Measurements from ENCODE around the gene VSTM2B. TPM values are rescaled to one million over a fixed set of nuclear protein-coding genes. Genes with fewer than 3 reads are reported as not detected.

The VSTM2B gene
- total RNA-seq, 1 experiment from 2014 or later, result not detected

DNA sequence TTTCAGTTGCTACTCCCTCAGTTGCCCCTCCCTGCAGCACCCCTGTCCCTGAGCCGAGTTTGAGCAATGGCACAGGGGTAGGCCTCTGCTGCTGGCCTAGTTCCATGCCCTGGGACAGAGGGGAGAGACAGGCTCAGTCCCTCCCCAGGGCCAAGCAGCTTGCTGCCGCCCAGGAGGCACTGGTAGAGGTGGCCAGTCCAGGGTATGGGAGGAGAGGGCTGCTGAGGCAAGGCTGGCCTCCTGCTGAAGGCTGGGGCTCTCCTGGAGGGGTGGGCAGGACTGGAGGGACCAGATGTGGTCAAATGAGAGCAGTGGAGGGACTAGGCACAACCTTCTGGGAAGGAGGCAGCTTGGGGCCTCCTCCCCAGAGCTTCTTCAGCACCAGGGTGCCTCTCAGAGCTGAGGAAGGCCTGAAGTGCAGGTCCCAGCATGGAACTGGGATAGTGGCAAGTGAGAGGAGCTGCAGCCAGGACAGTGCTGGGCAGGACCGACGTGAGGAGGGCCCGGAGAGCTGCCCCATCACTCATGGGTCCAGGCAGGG lies 29.8 kb upstream of the VSTM2B start:
- Histone ChIP-seq H3K4me3 (no peak overlapping the region), H2AFZ (no peak overlapping the region), H3K4me1 (replicated peaks; ENCODE audit: insufficient read depth) (no peaks in the 10 kb centered on the region), H3K27ac (no peak overlapping the region), H3K4me2 (no peak overlapping the region), H3K27me3 (ENCODE audit: insufficient read depth, low read depth) (peaks cover 90% of the 10 kb centered on the region), H4K20me1 (ENCODE audit: insufficient read depth) (no peaks in the 10 kb centered on the region), H3F3A (ENCODE audit: insufficient read depth, low read depth) (no peaks in the 10 kb centered on the region), H3K36me3 (ENCODE audit: low read depth) (no peaks in the 10 kb centered on the region), H3K79me2 (ENCODE audit: low read depth) (no peaks in the 10 kb centered on the region), H3K9me2 (ENCODE audit: insufficient read depth) (no peaks in the 10 kb centered on the region), H3K9me3 (ENCODE audit: insufficient read depth, low read depth) (no peaks in the 10 kb centered on the region)
- intact Hi-C loops (cut with micrococcal nuclease; ENCODE audit: unreplicated experiment), result no loop called here
- TF ChIP-seq, protein P1, sequence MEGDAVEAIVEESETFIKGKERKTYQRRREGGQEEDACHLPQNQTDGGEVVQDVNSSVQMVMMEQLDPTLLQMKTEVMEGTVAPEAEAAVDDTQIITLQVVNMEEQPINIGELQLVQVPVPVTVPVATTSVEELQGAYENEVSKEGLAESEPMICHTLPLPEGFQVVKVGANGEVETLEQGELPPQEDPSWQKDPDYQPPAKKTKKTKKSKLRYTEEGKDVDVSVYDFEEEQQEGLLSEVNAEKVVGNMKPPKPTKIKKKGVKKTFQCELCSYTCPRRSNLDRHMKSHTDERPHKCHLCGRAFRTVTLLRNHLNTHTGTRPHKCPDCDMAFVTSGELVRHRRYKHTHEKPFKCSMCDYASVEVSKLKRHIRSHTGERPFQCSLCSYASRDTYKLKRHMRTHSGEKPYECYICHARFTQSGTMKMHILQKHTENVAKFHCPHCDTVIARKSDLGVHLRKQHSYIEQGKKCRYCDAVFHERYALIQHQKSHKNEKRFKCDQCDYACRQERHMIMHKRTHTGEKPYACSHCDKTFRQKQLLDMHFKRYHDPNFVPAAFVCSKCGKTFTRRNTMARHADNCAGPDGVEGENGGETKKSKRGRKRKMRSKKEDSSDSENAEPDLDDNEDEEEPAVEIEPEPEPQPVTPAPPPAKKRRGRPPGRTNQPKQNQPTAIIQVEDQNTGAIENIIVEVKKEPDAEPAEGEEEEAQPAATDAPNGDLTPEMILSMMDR (conservative IDR thresholded peaks at IDR 0.05), result no peak
- TF ChIP-seq EZH2 (IDR thresholded peaks at IDR 0.05; ENCODE audit: low read depth), result no peak
- ChIA-PET CTCF (no interaction called here), POLR2A (ENCODE audit: unreplicated experiment) (no interaction called here)
- DNase-seq, result no peak
- no TSS peak for BruUV-seq (replicated peaks)

DNA sequence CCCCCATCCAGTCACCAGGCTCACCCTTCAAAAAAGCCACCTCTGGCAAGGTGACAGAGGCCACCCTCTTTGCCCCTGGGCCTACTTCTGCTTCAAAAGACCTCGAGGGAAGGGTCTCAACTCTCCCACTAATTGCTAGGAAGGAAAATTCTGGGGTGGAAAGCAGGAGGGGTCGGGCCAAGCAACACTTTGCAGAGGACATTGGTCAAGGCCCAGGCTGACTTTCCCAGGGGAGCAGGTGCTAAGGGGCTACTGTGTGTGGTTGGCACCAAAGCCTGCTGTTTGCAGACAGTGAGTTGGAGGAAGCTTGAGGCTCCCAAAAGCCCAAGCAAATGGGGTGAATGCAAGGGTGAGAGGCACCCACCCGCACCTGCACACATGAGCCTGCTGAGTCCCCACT lies 28.6 kb upstream of the VSTM2B start:
- no peaks in the 10 kb centered on the region for H3K79me2 ChIP-seq (ENCODE audit: low read depth)
- no peaks in the 10 kb centered on the region for H3K4me1 ChIP-seq (replicated peaks; ENCODE audit: insufficient read depth)
- no peak overlapping the region for H3K4me2 ChIP-seq
- no peaks in the 10 kb centered on the region for H3K36me3 ChIP-seq (ENCODE audit: low read depth)
- H3K9me3 ChIP-seq (ENCODE audit: insufficient read depth, low read depth), result no peaks in the 10 kb centered on the region
- DNase-seq, result no peak
- no peak overlapping the region for H2AFZ ChIP-seq
- H3K27me3 ChIP-seq (ENCODE audit: insufficient read depth, low read depth), result peaks cover 90% of the 10 kb centered on the region
- H3K9me2 ChIP-seq (ENCODE audit: insufficient read depth), result no peaks in the 10 kb centered on the region
- H4K20me1 ChIP-seq (ENCODE audit: insufficient read depth), result no peaks in the 10 kb centered on the region
- no peak for TF ChIP-seq EZH2 (IDR thresholded peaks at IDR 0.05; ENCODE audit: low read depth)
- TF ChIP-seq, protein P1 (conservative IDR thresholded peaks at IDR 0.05), result no peak
- no peaks in the 10 kb centered on the region for H3F3A ChIP-seq (ENCODE audit: insufficient read depth, low read depth)
- intact Hi-C loops (cut with micrococcal nuclease; ENCODE audit: unreplicated experiment), result no loop called here
- ChIA-PET POLR2A (ENCODE audit: unreplicated experiment) (no interaction called here), CTCF (no interaction called here)
- no TSS peak for BruUV-seq (replicated peaks)
- no peak overlapping the region for H3K27ac ChIP-seq
- no peak overlapping the region for H3K4me3 ChIP-seq

DNA sequence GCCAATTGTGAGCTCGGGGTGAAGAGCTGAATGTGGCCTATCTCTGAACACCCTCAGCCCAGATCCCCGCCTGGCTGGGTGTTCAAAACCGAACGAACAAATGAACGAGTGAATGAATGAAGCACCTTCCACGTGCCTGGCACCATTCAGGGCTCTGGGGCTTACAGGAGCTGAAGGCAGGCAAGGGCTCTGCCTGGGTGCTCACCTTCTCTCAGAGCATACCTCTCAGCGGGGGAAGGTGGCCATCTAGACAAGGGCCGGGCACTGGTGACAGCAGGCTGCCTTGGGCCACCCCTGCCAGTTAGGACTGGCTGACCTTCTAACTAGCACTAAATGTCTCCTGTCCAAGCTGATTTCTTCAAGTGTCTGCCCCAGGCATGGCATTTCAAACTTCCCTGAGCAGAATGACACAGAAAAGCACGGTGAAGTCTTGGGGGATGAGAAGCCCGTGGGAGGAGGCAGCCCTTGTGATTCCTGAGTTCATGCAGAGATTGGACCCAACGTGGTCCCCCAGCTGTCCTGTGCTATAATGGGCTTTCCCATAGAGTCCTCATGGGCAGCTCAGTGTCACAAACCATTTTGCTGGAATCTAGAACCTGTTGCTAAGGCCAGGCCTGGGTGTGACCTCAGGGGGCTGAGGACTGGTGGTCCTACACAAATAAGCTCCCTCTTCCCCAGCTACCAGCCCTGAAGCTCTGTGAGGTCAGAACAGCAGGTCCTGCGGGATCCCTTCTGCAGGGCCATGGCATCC lies 27.9 kb upstream of the VSTM2B start:
- Histone ChIP-seq H3K4me1 (replicated peaks; ENCODE audit: insufficient read depth) (no peaks in the 10 kb centered on the region), H3K9me2 (ENCODE audit: insufficient read depth) (no peaks in the 10 kb centered on the region), H4K20me1 (ENCODE audit: insufficient read depth) (no peaks in the 10 kb centered on the region), H3K79me2 (ENCODE audit: low read depth) (no peaks in the 10 kb centered on the region), H3K9me3 (ENCODE audit: insufficient read depth, low read depth) (no peaks in the 10 kb centered on the region), H3K36me3 (ENCODE audit: low read depth) (no peaks in the 10 kb centered on the region), H3K27me3 (ENCODE audit: insufficient read depth, low read depth) (peaks cover 90% of the 10 kb centered on the region), H2AFZ (no peak overlapping the region), H3F3A (ENCODE audit: insufficient read depth, low read depth) (no peaks in the 10 kb centered on the region), H3K4me3 (no peak overlapping the region), H3K4me2 (no peak overlapping the region), H3K27ac (no peak overlapping the region)
- POLR2A ChIA-PET (ENCODE audit: unreplicated experiment), result no interaction called here
- TF ChIP-seq, protein P1 (conservative IDR thresholded peaks at IDR 0.05), result no peak
- TF ChIP-seq EZH2 (IDR thresholded peaks at IDR 0.05; ENCODE audit: low read depth), result no peak
- BruUV-seq (replicated peaks), result no TSS peak
- no peak for DNase-seq
- CTCF ChIA-PET, result no interaction called here
- intact Hi-C loops (cut with micrococcal nuclease; ENCODE audit: unreplicated experiment), result no loop called here
